HepG2 (cell line): ENCODE results near the gene OPN3. TPM values are rescaled to one million over a fixed set of nuclear protein-coding genes. Genes with fewer than 3 reads are reported as not detected.
A peak's percentile ranks its signal among the peaks of the same experiment; 100 is the strongest.

Source experiments
- ATAC-seq: fragments of 200-7000 bp; cut with Tn5 transposase; 3 replicates; pipeline ENCODE4 v1.9.1; 2020; ENCODE audit warnings: mild to moderate bottlenecking, moderate library complexity
- Bru-seq: library from RNA; stranded (reverse); fragments of 400-500 nt; gene quantifications from one replicate; lab custom pipeline; 2021; lab: Mats Ljungman, UMichigan
- BruChase-seq, 2 experiments: library from RNA; stranded (reverse); fragments of 400-500 nt; gene quantifications; one replicate each; lab custom pipeline; 2021; lab: Mats Ljungman, UMichigan
- BruUV-seq: library from RNA; stranded (reverse); fragments of 400-500 nt; replicated peaks from 2 replicates; lab custom pipeline; 2021; lab: Mats Ljungman, UMichigan
- CTCF ChIA-PET: fragments of 300-600 bp; formaldehyde crosslinking; extraction: SDS; loops from one replicate; lab custom pipeline; 2021; ENCODE audit warnings: low total read pairs, inconsistent platforms, low intra/inter-chr PET ratio; lab: Yijun Ruan, JAX
- POLR2A ChIA-PET: fragments of 350-600 bp; sonication (Branson Sonifier 250); formaldehyde crosslinking; loops from one replicate; lab custom pipeline; 2020; ENCODE audit warnings: antibody characterized with exemption, inconsistent platforms; lab: Yijun Ruan, JAX
- DNase-seq: peaks from one replicate; pipeline ENCODE4 v3.0.0-alpha.2; 2015; ENCODE audit warnings: low spot score
- FAIRE-seq: peaks from 3 replicates; lab custom pipeline; 2011; peaks lifted over from hg19 to GRCh38; lab: Jason Lieb, UNC
- H2AFZ ChIP-seq: one replicate; pipeline ENCODE4 v1.6.1; 2011; ENCODE audit warnings: low read length, inconsistent platforms
- H3K27ac ChIP-seq: fragments of 300-600 bp; 3 replicates; pipeline ENCODE4 v1.8.0; 2011; ENCODE audit warnings: mixed run types, mild to moderate bottlenecking, mixed read lengths, low read length, inconsistent platforms; ENCODE audit not compliant: insufficient read depth; ENCODE audit errors: extremely low read length
- H3K27me3 ChIP-seq, 2 experiments: fragments of 200-600 bp in 1 of 2; 2 replicates in 1 of 2; 3 replicates in 1 of 2; pipeline versions ENCODE4 v1.6.0 to v1.8.0; 2011; ENCODE audit warnings: low read length in 2 of 2, mild to moderate bottlenecking in 2 of 2, moderate library complexity in 2 of 2, inconsistent platforms in 1 of 2; ENCODE audit not compliant: insufficient read depth in 2 of 2, control insufficient read depth in 1 of 2
- H3K36me3 ChIP-seq, 2 experiments: fragments of 200-600 bp in 1 of 2; replicated peaks in 1 of 2; 2 replicates in 1 of 2; 3 replicates in 1 of 2; pipeline versions ENCODE4 v1.5.1 to v1.8.0; 2011; ENCODE audit warnings: low read length in 2 of 2, inconsistent platforms in 1 of 2; ENCODE audit not compliant: insufficient read depth in 2 of 2, control insufficient read depth in 1 of 2
- H3K4me1 ChIP-seq: 2 replicates; pipeline ENCODE4 v1.5.1; 2012; ENCODE audit warnings: low read length, inconsistent platforms; ENCODE audit not compliant: insufficient read depth
- H3K4me2 ChIP-seq: 2 replicates; pipeline ENCODE4 v1.6.0; 2011; ENCODE audit warnings: low read depth, low read length, inconsistent platforms
- H3K4me3 ChIP-seq, 3 experiments: fragments of 200-600 bp in 1 of 3; sonication (generic), shearing (Covaris generic) in 1 of 3; replicated peaks in 1 of 3; 2 replicates each; pipeline ENCODE4 v1.5.1; 2011 to 2016; ENCODE audit warnings: low read length in 3 of 3, inconsistent platforms in 2 of 3, low read depth in 2 of 3, mild to moderate bottlenecking in 2 of 3, control low read depth in 1 of 3, mixed read lengths in 1 of 3; ENCODE audit not compliant: insufficient read depth in 1 of 3
- H3K79me2 ChIP-seq: one replicate; pipeline ENCODE4 v1.6.1; 2011; ENCODE audit warnings: low read length, inconsistent platforms; ENCODE audit not compliant: insufficient read depth
- H3K9ac ChIP-seq: 2 replicates; pipeline ENCODE4 v1.6.0; 2011; ENCODE audit warnings: mild to moderate bottlenecking, low read depth, low read length, inconsistent platforms; ENCODE audit not compliant: insufficient read depth
- H3K9me3 ChIP-seq: 2 replicates; pipeline ENCODE4 v1.5.1; 2012; ENCODE audit warnings: mild to moderate bottlenecking, low read length
- H4K20me1 ChIP-seq: 2 replicates; pipeline ENCODE4 v1.6.0; 2011; ENCODE audit warnings: inconsistent platforms, mild to moderate bottlenecking, low read length, moderate library complexity; ENCODE audit not compliant: insufficient read depth
- MAF1 ChIP-seq: sonication (generic); formaldehyde crosslinking; IDR thresholded peaks from 2 replicates; pipeline ENCODE4 v1.5.0; 2020; ENCODE audit warnings: missing genetic modification reagents, borderline replicate concordance
- MTA3 ChIP-seq: sonication (generic); formaldehyde crosslinking; IDR thresholded peaks from 2 replicates; pipeline ENCODE4 v1.4.0; 2020; ENCODE audit warnings: missing genetic modification reagents
- NRL ChIP-seq: sonication (generic); formaldehyde crosslinking; IDR thresholded peaks from 2 replicates; pipeline ENCODE4 v1.5.0; 2020; ENCODE audit warnings: missing genetic modification reagents, mild to moderate bottlenecking, moderate library complexity, borderline replicate concordance
- PLRG1 ChIP-seq: fragments of 450-650 bp; conservative IDR thresholded peaks from 2 replicates; pipeline ENCODE4 v1.6.1; 2016
- THAP11 ChIP-seq: IDR thresholded peaks from 2 replicates; pipeline ENCODE4 v1.6.1; 2016; ENCODE audit warnings: missing biosample characterization, missing genetic modification reagents
- ZBTB37 ChIP-seq: sonication (generic); formaldehyde crosslinking; IDR thresholded peaks from 2 replicates; pipeline ENCODE4 v1.4.0; 2020; ENCODE audit warnings: mild to moderate bottlenecking, missing genetic modification reagents
- ZFP41 ChIP-seq: sonication (generic); formaldehyde crosslinking; IDR thresholded peaks from 2 replicates; pipeline ENCODE4 v1.4.0; 2020; ENCODE audit warnings: mild to moderate bottlenecking, missing genetic modification reagents, borderline replicate concordance
- ZNF225 ChIP-seq: sonication (generic); formaldehyde crosslinking; IDR thresholded peaks from 2 replicates; pipeline ENCODE4 v1.4.0; 2020; ENCODE audit warnings: mild to moderate bottlenecking, missing genetic modification reagents
- ZNF317 ChIP-seq: sonication (generic); formaldehyde crosslinking; IDR thresholded peaks from 2 replicates; pipeline ENCODE4 v1.5.0; 2020; ENCODE audit warnings: mild to moderate bottlenecking, missing genetic modification reagents
- ZNF333 ChIP-seq: sonication (generic); formaldehyde crosslinking; IDR thresholded peaks from 2 replicates; pipeline ENCODE4 v1.4.0; 2020; ENCODE audit warnings: mild to moderate bottlenecking, missing genetic modification reagents, borderline replicate concordance
- ZNF547 ChIP-seq: sonication (generic); formaldehyde crosslinking; IDR thresholded peaks from 2 replicates; pipeline ENCODE4 v1.5.1; 2020; ENCODE audit warnings: mild to moderate bottlenecking, missing genetic modification reagents
- ZNF558 ChIP-seq: sonication (generic); formaldehyde crosslinking; IDR thresholded peaks from 2 replicates; pipeline ENCODE4 v1.9.0; 2022; ENCODE audit warnings: mild to moderate bottlenecking, missing genetic modification reagents, borderline replicate concordance
- ZNF75D ChIP-seq: sonication (generic); formaldehyde crosslinking; IDR thresholded peaks from 2 replicates; pipeline ENCODE4 v1.8.1; 2023; ENCODE audit warnings: missing genetic modification reagents, mild to moderate bottlenecking, borderline replicate concordance
- ZNF776 ChIP-seq: sonication (generic); formaldehyde crosslinking; IDR thresholded peaks from 2 replicates; pipeline ENCODE4 v1.4.0; 2020; ENCODE audit warnings: mild to moderate bottlenecking, missing genetic modification reagents
- ZSCAN29 ChIP-seq: sonication (generic); formaldehyde crosslinking; conservative IDR thresholded peaks from 2 replicates; pipeline ENCODE4 v1.4.0; 2020; ENCODE audit warnings: mild to moderate bottlenecking, missing genetic modification reagents
- WGBS: methylation state at CpG from one replicate; pipeline ENCODE4 v1.1.6; 2017; ENCODE audit warnings: low lambda C conversion rate; 5-methylcytosine and 5-hydroxymethylcytosine counted together
- in situ Hi-C: cut with HindIII; loops from 2 replicates; pipeline ENCODE4 v1.10.0; 2017; ENCODE audit warnings: low pct_unique_long_range_greater_than_20kb; ENCODE audit not compliant: extremely low pct_ligation_motif_present
- intact Hi-C: fragments of 100-400 bp; cut with micrococcal nuclease; formaldehyde crosslinking; loops from one replicate; pipeline ENCODE4 v1.10.0; 2022; ENCODE audit not compliant: unreplicated experiment
- long read RNA-seq, 2 experiments: library from RNA in 1 of 2; library from polyadenylated mRNA in 1 of 2; stranded (forward) in 1 of 2; unstranded in 1 of 2; transcript quantifications; one replicate each; pipeline ENCODE4 v2.0.0, GENCODE V29; 2019 to 2022
- polyA minus RNA-seq, 3 experiments: library from RNA; depleted of rRNA, polyadenylated mRNA; stranded (reverse); fragments of >200 nt; gene quantifications; 2 replicates each; pipeline ENCODE4 v1.2.3, GENCODE V29; 2011; ENCODE audit warnings: low replicate concordance in 1 of 3
- polyA plus RNA-seq, 8 experiments: library from polyadenylated mRNA; depleted of rRNA in 3 of 8; stranded (reverse) in 7 of 8; unstranded in 1 of 8; fragments of >200 nt; fragmentation: Illumina TruSeq in 4 of 8; extraction: Trizol in 4 of 8; gene quantifications; 2 replicates each; pipeline versions ENCODE4 v1.2.1 to v1.2.3, GENCODE V29; 2011 to 2016; ENCODE audit warnings: low read depth in 4 of 8, missing spikeins in 1 of 8, mixed read lengths in 1 of 8; ENCODE audit not compliant: insufficient read depth in 1 of 8
- total RNA-seq, 5 experiments: library from RNA; depleted of rRNA; stranded (reverse); fragments of >200 nt; fragmentation: Illumina TruSeq; extraction: Trizol; gene quantifications; 2 replicates each; pipeline ENCODE4 v1.2.3, GENCODE V29; 2016; ENCODE audit warnings: low read depth in 1 of 5

The OPN3 gene, protein sequence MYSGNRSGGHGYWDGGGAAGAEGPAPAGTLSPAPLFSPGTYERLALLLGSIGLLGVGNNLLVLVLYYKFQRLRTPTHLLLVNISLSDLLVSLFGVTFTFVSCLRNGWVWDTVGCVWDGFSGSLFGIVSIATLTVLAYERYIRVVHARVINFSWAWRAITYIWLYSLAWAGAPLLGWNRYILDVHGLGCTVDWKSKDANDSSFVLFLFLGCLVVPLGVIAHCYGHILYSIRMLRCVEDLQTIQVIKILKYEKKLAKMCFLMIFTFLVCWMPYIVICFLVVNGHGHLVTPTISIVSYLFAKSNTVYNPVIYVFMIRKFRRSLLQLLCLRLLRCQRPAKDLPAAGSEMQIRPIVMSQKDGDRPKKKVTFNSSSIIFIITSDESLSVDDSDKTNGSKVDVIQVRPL
- total RNA-seq (2016; rRNA removed; fragmentation: Illumina TruSeq; extraction: Trizol) (17.2 and 17.4 TPM in 2 replicates), polyA plus RNA-seq (2011; rRNA removed) (15.8 and 23.0 TPM in 2 replicates), polyA minus RNA-seq (2011; rRNA and poly(A)+ RNA removed; ENCODE audit: low replicate concordance) (13.5 and 35.7 TPM in 2 replicates), Bru-seq, nascent RNA (percentile 62 among the genes with signal in this experiment), BruChase-seq, experiment 1, labeled RNA remaining after a 6-hour chase (percentile 68 among the genes with signal in this experiment), BruChase-seq, experiment 2, labeled RNA remaining after a 2-hour chase (percentile 64 among the genes with signal in this experiment)
- total RNA-seq (2016; cell fraction: cytosol; rRNA removed; fragmentation: Illumina TruSeq; extraction: Trizol; ENCODE audit: low read depth), result 10.2 and 13.6 TPM in 2 replicates
- total RNA-seq (2016; cell fraction: insoluble cytoplasmic fraction; rRNA removed; fragmentation: Illumina TruSeq; extraction: Trizol), result 16.6 and 16.7 TPM in 2 replicates
- total RNA-seq (2016; cell fraction: membrane; rRNA removed; fragmentation: Illumina TruSeq; extraction: Trizol), result 27.6 and 32.6 TPM in 2 replicates
- 9.9 and 12.6 TPM in 2 replicates for total RNA-seq (2016; cell fraction: nucleus; rRNA removed; fragmentation: Illumina TruSeq; extraction: Trizol)
- polyA plus RNA-seq (2011; cell fraction: cytosol; rRNA removed), result 11.8 and 19.2 TPM in 2 replicates
- polyA plus RNA-seq (2011; cell fraction: nucleus; rRNA removed), result 5.3 and 5.8 TPM in 2 replicates
- 19.0 and 21.9 TPM in 2 replicates for polyA plus RNA-seq (2012)
- polyA plus RNA-seq (2016; cell fraction: cytosol; fragmentation: Illumina TruSeq; extraction: Trizol; ENCODE audit: low read depth), result 16.5 and 18.0 TPM in 2 replicates
- polyA plus RNA-seq (2016; cell fraction: insoluble cytoplasmic fraction; fragmentation: Illumina TruSeq; extraction: Trizol; ENCODE audit: low read depth), result 21.8 and 24.0 TPM in 2 replicates
- polyA plus RNA-seq (2016; cell fraction: membrane; fragmentation: Illumina TruSeq; extraction: Trizol; ENCODE audit: low read depth), result 30.5 and 31.8 TPM in 2 replicates
- 23.1 and 23.3 TPM in 2 replicates for polyA plus RNA-seq (2016; cell fraction: nucleus; fragmentation: Illumina TruSeq; extraction: Trizol; ENCODE audit: insufficient read depth, low read depth)
- polyA minus RNA-seq (2011; cell fraction: cytosol; rRNA and poly(A)+ RNA removed), result 8.9 and 10.1 TPM in 2 replicates
- 7.6 and 10.9 TPM in 2 replicates for polyA minus RNA-seq (2011; cell fraction: nucleus; rRNA and poly(A)+ RNA removed)
- long read RNA-seq, experiment 1, transcript OPN3-206 (3 exons, 1,816 nt), result major isoform, 6 of 7 reads
- long read RNA-seq, experiment 1, partial matches to known transcripts, result 0 of 7 reads
- long read RNA-seq, experiment 1, other reads (novel, unspliced or antisense), result 1 of 7 reads
- long read RNA-seq, experiment 2, transcript OPN3-206 (3 exons, 1,816 nt), result major isoform, 14 of 47 reads
- long read RNA-seq, experiment 2, transcript OPN3-201 (4 exons, 2,620 nt), result minor isoform, 11 of 47 reads
- long read RNA-seq, experiment 2, partial matches to known transcripts, result 3 of 47 reads
- long read RNA-seq, experiment 2, other reads (novel, unspliced or antisense), result 19 of 47 reads

DNA sequence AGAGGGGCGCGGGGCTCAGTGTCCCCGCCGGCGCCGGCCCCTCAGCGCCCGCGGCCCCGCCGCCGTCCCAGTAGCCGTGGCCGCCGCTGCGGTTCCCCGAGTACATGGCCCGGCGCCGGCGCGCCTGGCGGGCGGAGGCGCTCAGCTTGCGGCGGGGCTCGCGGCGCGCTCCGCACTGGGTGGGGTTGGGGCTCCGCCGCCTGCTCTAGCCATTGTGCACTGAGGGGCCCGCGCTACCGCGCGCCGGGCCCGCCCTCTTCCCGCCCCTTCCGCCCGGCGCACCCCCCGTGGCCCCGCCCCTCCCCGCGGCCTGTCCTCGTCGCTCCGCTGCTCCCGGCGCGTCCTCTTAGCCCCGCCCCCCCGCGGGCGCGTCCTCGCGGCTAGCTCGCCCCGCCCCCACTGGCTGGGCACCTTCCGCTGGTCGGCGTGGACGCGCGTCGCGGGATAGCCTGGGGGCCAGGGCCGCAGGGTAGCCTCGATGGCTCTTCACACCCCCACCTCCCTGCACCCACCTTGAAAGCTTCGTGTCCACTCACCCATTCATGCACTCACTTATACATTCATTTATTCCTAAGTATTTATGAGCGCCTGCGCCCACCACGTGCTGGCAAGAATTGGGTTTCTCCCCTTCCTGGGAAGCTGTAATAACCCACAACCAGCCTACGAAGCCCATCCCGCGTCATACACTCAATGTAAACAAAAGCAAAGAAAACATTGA, at the start of gene OPN3, which contains the start of gene CHML:
TSS of gene OPN3 (minus strand) at position 221 of the 718 bp plus-strand sequence. CDS start at position 106, 115 bp downstream.
TSS of gene CHML (minus strand) at position 221 of the 718 bp plus-strand sequence. CDS start 4,603 bp downstream, outside the sequence.
- Histone ChIP-seq H3K9me3 (no peaks in the 10 kb centered on the region), H3K27ac (peak within 1 kb of the TSS; percentile 91), H4K20me1 (peaks cover 6% of the 10 kb centered on the region; the same call in 1 of the 2 replicates), H3K79me2 (peaks cover 24% of the 10 kb centered on the region), H2AFZ (peak within 1 kb of the TSS; percentile 7), H3K36me3 (peaks cover 0 to 6% of the 10 kb centered on the region in 2 experiments; a peak in 4 of 5 replicates), H3K4me3 (peak within 1 kb of the TSS; percentile 85 to 100 (median 99)), H3K9ac (peak within 1 kb of the TSS; percentile 96), H3K4me1 (peaks cover 47% of the 10 kb centered on the region), H3K4me2 (peak within 1 kb of the TSS; percentile 97), H3K27me3 (no peaks in the 10 kb centered on the region; a peak in 1 of 5 replicates)
- ChIA-PET CTCF (interaction anchor here (1.0 kb wide), 1 partner anchor 30 kb away, joined by 3 read pairs; no protein-coding TSS in a partner anchor), POLR2A (interaction anchor here (0.9 to 2.2 kb wide), 9 partner anchors 8 to 207 kb away, joined by 3 to 11 read pairs (median 6); partner anchors contain the start of genes EXO1 and FH)
- under 1% methylated on average over 8 of the region's 81 CpGs for WGBS
- no peak for FAIRE-seq
- peak; percentile 92 for ATAC-seq
- BruUV-seq, result no TSS peak
- peak; percentile 76 for DNase-seq
- intact Hi-C loops (loop anchor here (1.0 kb wide), 2 partner anchors 25 to 122 kb away; no protein-coding TSS in a partner anchor), in situ Hi-C loops (no loop called here)
- TF ChIP-seq ZNF333 (CRISPR knock-in tag) (no peak), ZNF558 (CRISPR knock-in tag) (peak; percentile 76; the same call in 1 of the 2 replicates), ZFP41 (CRISPR knock-in tag) (no peak), MAF1 (CRISPR knock-in tag) (no peak), ZNF547 (CRISPR knock-in tag) (no peak), ZNF317 (CRISPR knock-in tag) (no peak), ZBTB37 (CRISPR knock-in tag) (no peak), THAP11 (no peak; the same call in 1 of the 2 replicates), ZNF225 (CRISPR knock-in tag) (0 out of 2 replicates have a peak, but pooled peaks have one; percentile 32), ZNF776 (CRISPR knock-in tag) (no peak; the same call in 1 of the 2 replicates), ZSCAN29 (no peak), MTA3 (no peak), ZNF75D (no peak), PLRG1 (no peak), NRL (no peak)
